Heart right ventricle (tissue), 16 donors: ENCODE measurements around the gene MTG2. TPM values are rescaled to one million over a fixed set of nuclear protein-coding genes. Genes with fewer than 3 reads are reported as not detected.

Source experiments
- ATAC-seq, 8 donors: fragments of 200-7000 bp; cut with Tn5 transposase; one replicate each; pipeline ENCODE4 v1.9.1; 2020; ENCODE audit warnings: mild to moderate bottlenecking in 8 of 8, moderate library complexity in 8 of 8, moderate number of reproducible peaks in 1 of 8
- DNase-seq, 2 donors: peaks; one replicate each; pipeline ENCODE4 v3.0.0-alpha.2; 2020
- H3K27ac ChIP-seq, 10 donors: fragments of 200-600 bp; sonication (generic) in 2 of 10; one replicate each; pipeline versions ENCODE4 v1.5.0 to v1.8.0; 2020 to 2022; ENCODE audit warnings: mild to moderate bottlenecking in 3 of 10
- H3K27me3 ChIP-seq, 7 donors: fragments of 200-600 bp; one replicate each; pipeline ENCODE4 v1.8.0; 2021 to 2022; ENCODE audit warnings: mild to moderate bottlenecking in 2 of 7
- H3K36me3 ChIP-seq, 9 donors: fragments of 200-600 bp; sonication (generic) in 1 of 9; one replicate each; pipeline versions ENCODE4 v1.5.0 to v1.8.0; 2020 to 2022; ENCODE audit warnings: mild to moderate bottlenecking in 2 of 9
- H3K4me1 ChIP-seq, 9 donors: fragments of 200-600 bp; sonication (generic) in 1 of 9; one replicate each; pipeline versions ENCODE4 v1.5.0 to v1.8.0; 2020 to 2022; ENCODE audit warnings: mild to moderate bottlenecking in 4 of 9
- H3K4me3 ChIP-seq, 10 donors: fragments of 200-600 bp; sonication (generic) in 2 of 10; one replicate each; pipeline versions ENCODE4 v1.5.0 to v1.8.0; 2020 to 2022; ENCODE audit warnings: mild to moderate bottlenecking in 7 of 10, moderate library complexity in 2 of 10
- H3K9me3 ChIP-seq, 11 donors: fragments of 200-600 bp in 10 of 11; sonication (generic) in 2 of 11; one replicate each; pipeline versions ENCODE4 v1.5.0 to v1.8.0; 2013 to 2022; ENCODE audit warnings: mild to moderate bottlenecking in 2 of 11, control low read depth in 1 of 11, moderate library complexity in 1 of 11
- CTCF ChIP-seq, 9 donors: fragments of 200-600 bp; sonication (generic) in 2 of 9; IDR thresholded peaks; one replicate each; pipeline versions ENCODE4 v1.5.0 to v1.8.0; 2021 to 2022; ENCODE audit warnings: antibody characterized with exemption in 9 of 9, mild to moderate bottlenecking in 5 of 9, moderate library complexity in 1 of 9
- WGBS, 2 donors: extraction: QIAGEN DNeasy Blood & Tissue Kit; methylation state at CpG; one replicate each; pipeline ENCODE4 v1.1.7; 2013; ENCODE audit warnings: inconsistent platforms in 1 of 2; 5-methylcytosine and 5-hydroxymethylcytosine counted together
- intact Hi-C, 10 donors: fragments of 100-400 bp; cut with DNase I; formaldehyde crosslinking; loops; one replicate each; pipeline versions ENCODE4 v1.11.1 to v1.14.2; 2022
- polyA plus RNA-seq, 2 donors: library from polyadenylated mRNA; stranded (reverse); fragments of 200-250 nt; gene quantifications; one replicate each; pipeline ENCODE4 v1.2.3, GENCODE V29; 2013
- total RNA-seq, 10 donors: library from RNA; stranded (reverse); fragmentation: NEBNext Ultra II Directional in 3 of 10; extraction: Animal tissue kit (Norgen Biotek cat#: 25700) in 3 of 10; gene quantifications; one replicate each; pipeline versions ENCODE4 v1.2.1 to v1.2.4, GENCODE V29; 2021 to 2023
- donor health status: Arrhythmogenic right ventricular cardiomyopathy.
- donor health status: ischemic (EF 13 %, LVEDD 7.1; RV severe dilation, severe dysfunction).
- donor health status: healthy with polysubstance abuse.
- donor health status: DM: no; HTN: yes; CAD: no.
- donor health status: DM: no; HTN: no; CAD: no.
- donor health status: ischemic (EF 25% LVEDD 6.9; RV normal size, moderate dysfunction).
- donor health status: ischemic (EF 25% LVEDD 5.7; RV mildly dilated, moderate dysfunction).
- donor health status: healthy.
- donor health status: DM: yes; HTN: yes; CAD: no.
- donor health status: Ischemic cardiomyopathy.
- donor health status: ischemic (EF 35%, LVEDD 5.7; RV mildly dilated, moderate dysfunction).
- donor health status: nonischemic (EF 11% LVEDD 7.7; RV severe dilation, severe dysfunction).
- donor health status: DM: yes; HTN: yes; CAD: no.
- donor health status: PGD.
- donor health status: ischemic (EF 29% LVEDD 5.4; RV normal size, mild dysfunction).
- donor health status: nonischemic (EF 23%, LVEDD 6.1; RV moderate dilation, normal function).

The MTG2 gene
- total and polyA plus RNA-seq, 12 donors: 21.5 to 55.5 (median 28.2) TPM

GRCh38 chr20:62211216-62211615, 28.4 kb downstream of the MTG2 start:
- peaks cover 0 to under 1% (median 0%) of the 10 kb centered on the region in 9 donors for H3K36me3 ChIP-seq
- H3K9me3 ChIP-seq: no peaks in the 10 kb centered on the region
- H3K27ac ChIP-seq: no peak overlapping the region
- no peak for TF ChIP-seq CTCF (IDR thresholded peaks at IDR 0.05)
- ATAC-seq (no peak), DNase-seq (peak in 1 of 2 donors; percentile 4)
- no peaks in the 10 kb centered on the region for H3K4me1 ChIP-seq
- intact Hi-C loops: no loop called here
- H3K4me3 ChIP-seq: no peak overlapping the region
- 82 to 87% methylated on average over 8 of the region's 8 CpGs for WGBS, 2 donors
- H3K27me3 ChIP-seq: peaks cover 12 to 61% (median 49%) of the 10 kb centered on the region in 7 donors

GRCh38 chr20:62211769-62212288, 29.0 kb downstream of the MTG2 start:
- DNase-seq (peak in 1 of 2 donors; percentile 1), ATAC-seq (no peak)
- Histone ChIP-seq H3K9me3 (no peaks in the 10 kb centered on the region), H3K4me3 (no peak overlapping the region), H3K27ac (no peak overlapping the region), H3K36me3 (no peaks in the 10 kb centered on the region), H3K27me3 (peaks cover 14 to 67% (median 55%) of the 10 kb centered on the region in 7 donors), H3K4me1 (no peaks in the 10 kb centered on the region)
- WGBS, 2 donors: 70% methylated on average over 9 of the region's 9 CpGs
- TF ChIP-seq CTCF (IDR thresholded peaks at IDR 0.05): no peak
- intact Hi-C loops: loop anchor here in 1 of 10 donors (2.0 kb wide), 1 partner anchor 21 kb away; no protein-coding TSS in a partner anchor

GRCh38 chr20:62212299-62212698, 29.5 kb downstream of the MTG2 start:
- ATAC-seq (no peak), DNase-seq (peak in 1 of 2 donors; percentile 5)
- Histone ChIP-seq H3K4me3 (no peak overlapping the region), H3K9me3 (no peaks in the 10 kb centered on the region), H3K27me3 (peaks cover 18 to 72% (median 60%) of the 10 kb centered on the region in 7 donors), H3K27ac (no peak overlapping the region), H3K4me1 (no peaks in the 10 kb centered on the region), H3K36me3 (no peaks in the 10 kb centered on the region)
- TF ChIP-seq CTCF (IDR thresholded peaks at IDR 0.05): no peak
- WGBS, 2 donors: 45% methylated on average over 10 of the region's 10 CpGs
- intact Hi-C loops: loop anchor here in 1 of 10 donors (2.0 kb wide), 1 partner anchor 21 kb away; no protein-coding TSS in a partner anchor

GRCh38 chr20:62214067-62214466, 31.2 kb downstream of the MTG2 start:
- intact Hi-C loops: no loop called here
- Histone ChIP-seq H3K9me3 (no peaks in the 10 kb centered on the region), H3K4me1 (peaks cover 0 to 4% (median 0%) of the 10 kb centered on the region in 9 donors), H3K27ac (no peak overlapping the region), H3K27me3 (peaks cover 21 to 89% (median 77%) of the 10 kb centered on the region in 7 donors), H3K4me3 (no peak overlapping the region), H3K36me3 (no peaks in the 10 kb centered on the region)
- no peak for ATAC-seq
- no peak for TF ChIP-seq CTCF (IDR thresholded peaks at IDR 0.05)
- 50 to 56% methylated on average over 12 of the region's 12 CpGs for WGBS, 2 donors
- no peak for DNase-seq
